HL-60/S4 (cell line): ENCODE results near the gene PDE6G.

Experiments
- in situ Hi-C: fragments of 300-500 bp; cut with MboI; formaldehyde crosslinking; loops from 2 replicates; pipeline ENCODE4 v1.14.3; 2022; ENCODE audit warnings: low sequenced_read_pairs

Gene PDE6G

GRCh38 chr17:81664051-81664470 lies 7.7 kb upstream of the PDE6G start:
- in situ Hi-C loops = no loop called here

- in situ Hi-C loops = no loop called here
Observed at GRCh38 chr17:81662002-81662401, 5.7 kb upstream of the PDE6G start.

GRCh38 chr17:81660441-81660840 lies 4.1 kb upstream of the PDE6G start:
- in situ Hi-C loops = no loop called here

- in situ Hi-C loops = no loop called here
Observed at GRCh38 chr17:81659038-81659437, 2.7 kb upstream of the PDE6G start.

- in situ Hi-C loops = no loop called here
Observed at GRCh38 chr17:81656835-81657234, 493 bp upstream of the PDE6G start.

- in situ Hi-C loops = no loop called here
Observed at GRCh38 chr17:81655378-81656117, 794 bp downstream of the PDE6G start.

GRCh38 chr17:81652906-81653771 lies 3.2 kb downstream of the PDE6G start:
- in situ Hi-C loops = no loop called here

- in situ Hi-C loops = no loop called here
Observed at GRCh38 chr17:81651692-81652091, 4.7 kb downstream of the PDE6G start.

- in situ Hi-C loops = no loop called here
Observed at GRCh38 chr17:81650951-81651350, 5.4 kb downstream of the PDE6G start.

GRCh38 chr17:81648707-81649085 lies 7.6 kb downstream of the PDE6G start:
- in situ Hi-C loops = no loop called here

- in situ Hi-C loops = no loop called here
Observed at GRCh38 chr17:81648013-81648706, 8.2 kb downstream of the PDE6G start.

GRCh38 chr17:81647640-81648012 lies 8.7 kb downstream of the PDE6G start:
- in situ Hi-C loops = no loop called here

- in situ Hi-C loops = no loop called here
Observed at GRCh38 chr17:81646869-81647600, 9.3 kb downstream of the PDE6G start.

GRCh38 chr17:81644976-81645952 lies 11.1 kb downstream of the PDE6G start:
- in situ Hi-C loops = no loop called here

- in situ Hi-C loops = no loop called here
Observed at GRCh38 chr17:81644496-81644895, 11.8 kb downstream of the PDE6G start.

- in situ Hi-C loops = no loop called here
Observed at GRCh38 chr17:81641825-81642489, 14.4 kb downstream of the PDE6G start.

- in situ Hi-C loops = no loop called here
Observed at GRCh38 chr17:81640011-81640410, 16.3 kb downstream of the PDE6G start.

- in situ Hi-C loops = no loop called here
Observed at GRCh38 chr17:81638683-81639082, 17.7 kb downstream of the PDE6G start.
